Right atrium auricular region (tissue), 2 donors: ENCODE results near the gene CHMP4B. TPM values are rescaled to one million over a fixed set of nuclear protein-coding genes. Genes with fewer than 3 reads are reported as not detected.

Experiments used
- DNase-seq: peaks from one replicate; pipeline ENCODE4 v3.0.0-alpha.2; 2019; ENCODE audit warnings: low spot score
- H3K27ac ChIP-seq, 2 donors: fragments of 200-600 bp; sonication (generic); 1 replicate in 1 of 2; 2 replicates in 1 of 2; pipeline ENCODE4 v1.5.1; 2016 to 2019
- H3K27me3 ChIP-seq, 2 donors: fragments of 200-600 bp; sonication (generic); one replicate each; pipeline versions ENCODE4 v1.5.1 to v1.6.0; 2017 to 2019
- H3K36me3 ChIP-seq: fragments of 200-600 bp; sonication (generic); one replicate; pipeline ENCODE4 v1.5.1; 2016
- H3K4me1 ChIP-seq, 2 donors: fragments of 200-600 bp; sonication (generic); one replicate each; pipeline versions ENCODE4 v1.5.1 to v1.6.0; 2017 to 2019
- H3K4me3 ChIP-seq, 2 donors: fragments of 200-600 bp; sonication (generic); 1 replicate in 1 of 2; 2 replicates in 1 of 2; pipeline ENCODE4 v1.5.1; 2017 to 2019; ENCODE audit warnings: mild to moderate bottlenecking in 1 of 2, moderate library complexity in 1 of 2
- H3K9me3 ChIP-seq, 2 donors: fragments of 200-600 bp; sonication (generic); one replicate each; pipeline ENCODE4 v1.5.1; 2019
- total RNA-seq, 2 donors: library from RNA; depleted of rRNA; stranded (reverse); fragments of >200 nt; gene quantifications; one replicate each; pipeline ENCODE4 v1.1.0, GENCODE V29; 2016
- TF ChIP-seq, protein P1 (sequence below), 2 donors: fragments of 200-600 bp; sonication (generic); IDR thresholded peaks; one replicate each; pipeline ENCODE4 v1.5.1; 2019; ENCODE audit warnings: antibody characterized with exemption in 2 of 2

Gene CHMP4B
- total RNA-seq, 2 donors from 2014 or later, result 57.0 to 79.5 TPM

DNA sequence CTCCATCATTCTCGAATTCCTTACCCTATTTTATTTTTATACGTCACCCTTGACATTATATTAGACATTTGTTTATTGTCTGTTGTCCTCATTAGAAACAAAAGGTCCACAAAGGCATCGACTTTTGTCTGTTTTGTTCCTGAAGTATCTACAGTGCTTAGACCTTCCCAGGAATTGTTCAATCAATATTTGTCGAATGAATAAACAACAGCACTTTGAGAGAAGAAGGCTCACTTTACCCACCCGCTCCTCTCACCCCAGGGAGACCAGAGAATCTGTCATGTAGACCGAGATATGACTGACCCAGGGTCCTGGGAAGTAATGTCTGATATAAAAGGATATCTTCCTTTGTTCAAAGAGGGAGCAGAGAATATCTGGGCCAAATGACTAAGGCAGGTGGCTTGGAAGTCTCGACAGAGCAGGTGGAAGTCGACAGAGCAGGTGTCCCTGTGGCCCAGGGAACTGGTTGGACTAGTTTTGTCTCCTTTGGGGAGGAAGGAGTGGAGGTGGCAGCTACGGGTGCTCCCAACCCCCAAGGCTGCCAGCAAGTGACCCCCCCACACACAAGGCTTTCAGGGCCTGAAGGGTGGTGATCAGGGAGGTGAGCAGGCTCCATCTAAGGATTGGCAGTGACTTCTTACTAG is 14.8 kb upstream of the CHMP4B start:
- TF ChIP-seq, protein P1, sequence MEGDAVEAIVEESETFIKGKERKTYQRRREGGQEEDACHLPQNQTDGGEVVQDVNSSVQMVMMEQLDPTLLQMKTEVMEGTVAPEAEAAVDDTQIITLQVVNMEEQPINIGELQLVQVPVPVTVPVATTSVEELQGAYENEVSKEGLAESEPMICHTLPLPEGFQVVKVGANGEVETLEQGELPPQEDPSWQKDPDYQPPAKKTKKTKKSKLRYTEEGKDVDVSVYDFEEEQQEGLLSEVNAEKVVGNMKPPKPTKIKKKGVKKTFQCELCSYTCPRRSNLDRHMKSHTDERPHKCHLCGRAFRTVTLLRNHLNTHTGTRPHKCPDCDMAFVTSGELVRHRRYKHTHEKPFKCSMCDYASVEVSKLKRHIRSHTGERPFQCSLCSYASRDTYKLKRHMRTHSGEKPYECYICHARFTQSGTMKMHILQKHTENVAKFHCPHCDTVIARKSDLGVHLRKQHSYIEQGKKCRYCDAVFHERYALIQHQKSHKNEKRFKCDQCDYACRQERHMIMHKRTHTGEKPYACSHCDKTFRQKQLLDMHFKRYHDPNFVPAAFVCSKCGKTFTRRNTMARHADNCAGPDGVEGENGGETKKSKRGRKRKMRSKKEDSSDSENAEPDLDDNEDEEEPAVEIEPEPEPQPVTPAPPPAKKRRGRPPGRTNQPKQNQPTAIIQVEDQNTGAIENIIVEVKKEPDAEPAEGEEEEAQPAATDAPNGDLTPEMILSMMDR (IDR thresholded peaks at IDR 0.05), result no peak
- H3K4me3 ChIP-seq, result no peak overlapping the region
- H3K4me1 ChIP-seq, result peaks cover 0 to 11% of the 10 kb centered on the region in 2 donors
- no peaks in the 10 kb centered on the region for H3K27me3 ChIP-seq
- no peaks in the 10 kb centered on the region for H3K36me3 ChIP-seq
- DNase-seq, result no peak
- H3K27ac ChIP-seq, result no peak overlapping the region
- no peaks in the 10 kb centered on the region for H3K9me3 ChIP-seq

DNA sequence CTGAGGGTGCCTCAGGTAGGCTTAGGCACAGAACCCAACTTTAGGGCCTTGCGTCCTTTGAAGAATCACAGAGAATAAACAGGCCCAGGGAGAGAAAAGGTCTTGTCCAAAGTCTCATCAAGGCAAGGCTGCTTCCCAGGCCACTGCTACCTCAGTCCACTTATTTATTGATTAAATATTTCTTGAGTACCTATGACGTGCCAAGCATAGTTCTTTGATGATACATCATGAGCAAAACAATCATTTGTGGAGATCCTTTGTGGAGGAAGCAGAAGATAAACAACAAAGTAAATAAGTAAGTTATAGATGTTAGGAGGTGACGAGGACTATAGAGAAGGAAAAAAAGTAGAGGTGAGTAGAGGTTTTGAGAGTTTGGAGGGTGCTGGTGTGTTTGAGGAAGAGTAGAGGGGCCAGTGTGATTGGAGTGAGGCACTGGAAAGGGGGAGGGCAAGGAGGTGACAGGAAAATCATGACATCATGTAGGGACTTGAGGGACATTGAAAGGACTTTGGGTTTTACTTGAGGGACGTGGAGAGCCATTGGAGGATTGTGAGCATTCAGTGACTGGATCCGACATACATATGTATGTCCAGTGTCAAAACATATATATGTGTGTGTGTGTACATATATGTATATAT is 14.1 kb upstream of the CHMP4B start:
- DNase-seq, result no peak
- no peak overlapping the region for H3K27ac ChIP-seq
- TF ChIP-seq, protein P1 (IDR thresholded peaks at IDR 0.05), result no peak
- no peaks in the 10 kb centered on the region for H3K27me3 ChIP-seq
- H3K4me3 ChIP-seq, result no peak overlapping the region
- H3K4me1 ChIP-seq, result peaks cover 0 to 11% of the 10 kb centered on the region in 2 donors
- no peaks in the 10 kb centered on the region for H3K36me3 ChIP-seq
- no peaks in the 10 kb centered on the region for H3K9me3 ChIP-seq

DNA sequence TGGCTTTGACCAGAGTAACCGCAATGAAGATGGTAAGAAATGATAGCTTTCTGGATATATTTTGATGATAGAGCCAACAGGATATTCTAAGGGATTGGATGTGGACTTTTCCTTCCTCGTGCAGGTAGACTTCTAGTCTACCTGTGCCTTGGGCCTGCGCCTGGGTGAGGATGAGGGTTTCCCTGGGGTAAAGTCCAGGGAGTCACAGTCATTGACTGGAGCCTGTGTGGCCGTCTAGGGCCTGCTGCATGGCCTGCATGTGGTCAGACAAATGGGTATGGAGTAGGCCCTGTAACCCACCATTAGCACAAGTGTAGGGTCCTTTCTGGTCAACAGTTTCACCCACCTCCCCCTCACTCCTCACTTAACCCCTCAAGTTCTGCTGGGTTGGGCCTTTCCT is 12.7 kb upstream of the CHMP4B start:
- H3K27ac ChIP-seq, result no peak overlapping the region
- H3K36me3 ChIP-seq, result no peaks in the 10 kb centered on the region
- no peak overlapping the region for H3K4me3 ChIP-seq
- H3K4me1 ChIP-seq, result peaks cover 0 to 4% of the 10 kb centered on the region in 2 donors
- TF ChIP-seq, protein P1 (IDR thresholded peaks at IDR 0.05), result no peak
- no peaks in the 10 kb centered on the region for H3K9me3 ChIP-seq
- no peak for DNase-seq
- no peaks in the 10 kb centered on the region for H3K27me3 ChIP-seq

DNA sequence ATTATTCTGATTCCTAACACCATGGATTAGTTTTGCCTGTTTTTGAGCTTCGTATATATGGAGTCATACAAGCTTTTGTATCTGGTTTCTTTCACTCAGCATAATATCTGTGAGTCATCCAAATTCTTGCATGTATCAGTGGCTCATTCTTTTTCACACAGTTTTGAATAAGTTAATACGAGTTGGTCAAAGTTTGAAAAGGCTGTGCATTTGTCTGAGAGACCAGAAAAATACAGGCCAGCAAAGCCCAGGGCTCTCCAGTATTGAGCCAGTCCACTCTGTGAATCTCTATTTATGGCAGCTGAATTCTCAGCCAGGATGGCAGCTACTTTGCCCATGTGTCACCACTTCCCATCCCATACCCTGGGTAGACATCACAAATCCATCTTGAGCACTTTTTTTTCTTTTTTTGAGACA is 7.2 kb upstream of the CHMP4B start:
- no peaks in the 10 kb centered on the region for H3K36me3 ChIP-seq
- no peak overlapping the region for H3K27ac ChIP-seq
- H3K4me1 ChIP-seq, result no peaks in the 10 kb centered on the region
- no peaks in the 10 kb centered on the region for H3K9me3 ChIP-seq
- TF ChIP-seq, protein P1 (IDR thresholded peaks at IDR 0.05), result no peak
- no peak overlapping the region for H3K4me3 ChIP-seq
- no peaks in the 10 kb centered on the region for H3K27me3 ChIP-seq
- DNase-seq, result no peak

DNA sequence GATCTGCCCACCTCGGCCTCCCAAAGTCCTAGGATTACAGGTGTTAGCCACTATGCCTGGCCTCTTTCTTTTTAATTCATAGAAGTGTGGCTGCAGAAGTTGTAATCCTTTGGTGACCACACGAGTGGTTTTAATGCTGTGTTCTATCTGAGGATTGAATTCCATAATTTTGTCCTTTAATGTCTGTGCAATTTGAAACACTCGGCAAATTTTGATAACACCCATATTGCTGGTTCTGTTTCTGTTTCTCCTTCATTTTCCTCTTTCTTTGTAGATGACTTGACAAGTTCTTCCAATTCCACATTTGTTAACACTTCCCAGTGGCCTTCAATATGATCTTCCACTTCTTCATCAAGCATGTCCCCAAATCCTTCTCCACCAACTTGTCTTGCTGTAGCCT is 2.8 kb upstream of the CHMP4B start:
- Histone ChIP-seq H3K4me1 (peaks cover 0 to 15% of the 10 kb centered on the region in 2 donors), H3K4me3 (no peak overlapping the region), H3K36me3 (no peaks in the 10 kb centered on the region), H3K27me3 (no peaks in the 10 kb centered on the region), H3K9me3 (no peaks in the 10 kb centered on the region), H3K27ac (no peak overlapping the region)
- no peak for DNase-seq
- TF ChIP-seq, protein P1 (IDR thresholded peaks at IDR 0.05), result no peak
